ENCODE data around the gene PHYHD1.

DNA sequence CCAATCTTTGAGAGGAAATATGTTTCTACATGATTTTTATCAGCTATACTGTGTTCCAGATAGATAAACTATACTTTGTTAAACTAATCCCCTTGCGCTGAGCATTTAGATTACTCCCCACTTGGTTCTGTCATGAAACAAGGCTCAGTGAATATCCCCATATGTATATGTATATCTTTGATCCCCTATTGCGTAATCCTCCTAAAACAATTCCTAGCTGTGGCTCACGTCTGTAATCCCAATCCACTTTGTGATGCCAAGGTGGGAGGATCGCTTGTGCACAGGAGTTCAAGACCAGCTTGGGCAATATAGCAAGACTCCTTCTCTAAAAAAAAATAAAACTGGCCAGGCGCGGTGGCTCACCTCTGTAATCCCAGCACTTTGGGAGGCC, 2.7 kb downstream of the PHYHD1 start:
- TF ChIP-seq, protein P1, sequence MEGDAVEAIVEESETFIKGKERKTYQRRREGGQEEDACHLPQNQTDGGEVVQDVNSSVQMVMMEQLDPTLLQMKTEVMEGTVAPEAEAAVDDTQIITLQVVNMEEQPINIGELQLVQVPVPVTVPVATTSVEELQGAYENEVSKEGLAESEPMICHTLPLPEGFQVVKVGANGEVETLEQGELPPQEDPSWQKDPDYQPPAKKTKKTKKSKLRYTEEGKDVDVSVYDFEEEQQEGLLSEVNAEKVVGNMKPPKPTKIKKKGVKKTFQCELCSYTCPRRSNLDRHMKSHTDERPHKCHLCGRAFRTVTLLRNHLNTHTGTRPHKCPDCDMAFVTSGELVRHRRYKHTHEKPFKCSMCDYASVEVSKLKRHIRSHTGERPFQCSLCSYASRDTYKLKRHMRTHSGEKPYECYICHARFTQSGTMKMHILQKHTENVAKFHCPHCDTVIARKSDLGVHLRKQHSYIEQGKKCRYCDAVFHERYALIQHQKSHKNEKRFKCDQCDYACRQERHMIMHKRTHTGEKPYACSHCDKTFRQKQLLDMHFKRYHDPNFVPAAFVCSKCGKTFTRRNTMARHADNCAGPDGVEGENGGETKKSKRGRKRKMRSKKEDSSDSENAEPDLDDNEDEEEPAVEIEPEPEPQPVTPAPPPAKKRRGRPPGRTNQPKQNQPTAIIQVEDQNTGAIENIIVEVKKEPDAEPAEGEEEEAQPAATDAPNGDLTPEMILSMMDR (IDR thresholded peaks at IDR 0.05) = no peak
- TF ChIP-seq POLR2A (IDR thresholded peaks at IDR 0.05) = no peak
